DND-41 (cell line): ENCODE data around the gene HOXD9.

Experiments
- ATAC-seq: fragments of 200-7000 bp; cut with Tn5 transposase; 3 replicates; pipeline ENCODE4 v1.9.1; 2021; ENCODE audit warnings: low read depth; ENCODE audit not compliant: insufficient read depth
- DNase-seq: peaks from one replicate; pipeline ENCODE4 v3.0.0-alpha.2; 2020
- H2AFZ ChIP-seq: 2 replicates; pipeline ENCODE4 v1.6.0; 2012; ENCODE audit warnings: low read depth, low read length
- H3K27ac ChIP-seq: 2 replicates; pipeline ENCODE4 v1.5.1; 2012; ENCODE audit warnings: low read length, inconsistent platforms
- H3K27me3 ChIP-seq: fragments of 200-600 bp; sonication (generic); 2 replicates; pipeline ENCODE4 v1.6.0; 2012; ENCODE audit warnings: low read length, mild to moderate bottlenecking, inconsistent platforms; ENCODE audit not compliant: insufficient read depth, poor library complexity
- H3K36me3 ChIP-seq: 2 replicates; pipeline ENCODE4 v1.5.1; 2012; ENCODE audit warnings: low read length, inconsistent platforms; ENCODE audit not compliant: insufficient read depth
- H3K4me1 ChIP-seq: 2 replicates; pipeline ENCODE4 v1.5.1; 2012; ENCODE audit warnings: mild to moderate bottlenecking, low read length; ENCODE audit not compliant: insufficient read depth
- H3K4me2 ChIP-seq: 2 replicates; pipeline ENCODE4 v1.6.0; 2012; ENCODE audit warnings: mild to moderate bottlenecking, moderate library complexity, low read length, inconsistent platforms; ENCODE audit not compliant: insufficient read depth
- H3K4me3 ChIP-seq, 2 experiments: fragments of 200-600 bp in 1 of 2; shearing (Covaris generic) in 1 of 2; 2 replicates each; pipeline ENCODE4 v1.5.1; 2012 to 2016; ENCODE audit warnings: inconsistent platforms in 2 of 2, low read length in 2 of 2, mild to moderate bottlenecking in 2 of 2, low read depth in 1 of 2, moderate library complexity in 1 of 2
- H3K79me2 ChIP-seq: 2 replicates; pipeline ENCODE4 v1.6.0; 2012; ENCODE audit warnings: low read length, inconsistent platforms; ENCODE audit not compliant: insufficient read depth
- H3K9ac ChIP-seq: 2 replicates; pipeline ENCODE4 v1.6.0; 2012; ENCODE audit warnings: low read depth, mild to moderate bottlenecking, inconsistent platforms, low read length, moderate library complexity
- H3K9me3 ChIP-seq: 2 replicates; pipeline ENCODE4 v1.5.1; 2012; ENCODE audit warnings: low read length, moderate library complexity, mild to moderate bottlenecking, inconsistent platforms; ENCODE audit not compliant: insufficient read depth, severe bottlenecking
- H4K20me1 ChIP-seq: 2 replicates; pipeline ENCODE4 v1.6.0; 2012; ENCODE audit warnings: low read length; ENCODE audit not compliant: insufficient read depth
- EZH2 ChIP-seq: IDR thresholded peaks from 3 replicates; pipeline ENCODE4 v1.6.1; 2012; ENCODE audit warnings: borderline replicate concordance, low read depth, mild to moderate bottlenecking, moderate library complexity, low read length, inconsistent platforms; ENCODE audit not compliant: severe bottlenecking
- TF ChIP-seq, protein P1 (sequence below): IDR thresholded peaks from 2 replicates; pipeline ENCODE4 v1.5.1; 2012; ENCODE audit warnings: borderline replicate concordance, low read length, moderate library complexity, mild to moderate bottlenecking; ENCODE audit not compliant: poor library complexity, severe bottlenecking; ENCODE audit errors: extremely low read depth

HOXD9 gene

DNA sequence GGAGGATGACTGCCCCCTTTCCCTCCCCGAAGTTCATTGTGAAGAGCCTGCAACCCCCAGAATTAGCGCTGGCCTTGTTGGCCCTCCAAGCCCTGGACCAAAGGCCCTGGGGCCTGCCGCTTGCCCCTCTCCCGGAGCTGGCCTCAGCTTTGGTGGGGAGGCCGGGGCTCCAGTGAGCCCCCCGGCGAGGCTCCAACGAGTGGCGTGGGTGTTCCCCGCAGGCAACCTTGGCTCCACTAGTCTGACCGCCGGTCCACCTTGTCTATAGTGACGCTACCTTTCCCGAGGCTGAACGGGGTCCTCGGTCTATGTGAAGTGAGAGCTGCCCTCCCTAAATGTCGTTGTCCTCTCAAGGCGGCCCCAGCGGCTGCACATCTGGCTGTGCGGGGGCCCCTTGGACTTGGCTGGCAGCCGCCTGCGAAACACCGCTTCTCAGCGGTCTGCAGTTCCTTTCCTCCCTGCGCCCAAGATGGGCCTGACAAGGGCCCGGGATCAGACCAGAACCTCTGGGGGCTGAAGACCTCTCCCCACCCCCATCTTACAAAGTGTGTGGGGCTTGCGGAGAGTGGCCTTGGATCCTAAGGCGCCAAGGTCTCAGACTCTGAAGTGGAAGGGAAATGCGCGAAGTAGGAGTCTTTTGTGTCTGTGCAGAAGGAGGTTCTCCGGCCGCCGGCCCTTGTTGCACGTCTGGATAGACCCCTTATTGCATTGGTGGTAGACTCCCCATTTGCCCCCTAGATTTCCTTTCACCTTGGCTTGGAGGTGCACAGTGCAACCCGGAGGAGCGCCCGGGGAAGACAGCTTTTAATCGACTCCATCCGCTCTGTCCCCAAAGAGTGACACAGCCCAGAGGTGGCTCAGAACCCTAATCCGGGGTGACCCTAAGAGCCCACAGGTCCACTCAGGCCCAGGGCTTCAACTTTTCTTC lies 9.9 kb upstream of the HOXD9 start:
- Histone ChIP-seq H3K9ac (no peak overlapping the region), H3K4me3 (no peak overlapping the region), H3K4me2 (no peak overlapping the region), H3K79me2 (no peaks in the 10 kb centered on the region), H4K20me1 (no peaks in the 10 kb centered on the region), H3K4me1 (no peaks in the 10 kb centered on the region), H3K27me3 (no peaks in the 10 kb centered on the region), H2AFZ (no peak overlapping the region), H3K36me3 (no peaks in the 10 kb centered on the region), H3K27ac (no peak overlapping the region), H3K9me3 (no peaks in the 10 kb centered on the region)
- ATAC-seq, result no peak
- no peak for TF ChIP-seq EZH2
- TF ChIP-seq, protein P1, sequence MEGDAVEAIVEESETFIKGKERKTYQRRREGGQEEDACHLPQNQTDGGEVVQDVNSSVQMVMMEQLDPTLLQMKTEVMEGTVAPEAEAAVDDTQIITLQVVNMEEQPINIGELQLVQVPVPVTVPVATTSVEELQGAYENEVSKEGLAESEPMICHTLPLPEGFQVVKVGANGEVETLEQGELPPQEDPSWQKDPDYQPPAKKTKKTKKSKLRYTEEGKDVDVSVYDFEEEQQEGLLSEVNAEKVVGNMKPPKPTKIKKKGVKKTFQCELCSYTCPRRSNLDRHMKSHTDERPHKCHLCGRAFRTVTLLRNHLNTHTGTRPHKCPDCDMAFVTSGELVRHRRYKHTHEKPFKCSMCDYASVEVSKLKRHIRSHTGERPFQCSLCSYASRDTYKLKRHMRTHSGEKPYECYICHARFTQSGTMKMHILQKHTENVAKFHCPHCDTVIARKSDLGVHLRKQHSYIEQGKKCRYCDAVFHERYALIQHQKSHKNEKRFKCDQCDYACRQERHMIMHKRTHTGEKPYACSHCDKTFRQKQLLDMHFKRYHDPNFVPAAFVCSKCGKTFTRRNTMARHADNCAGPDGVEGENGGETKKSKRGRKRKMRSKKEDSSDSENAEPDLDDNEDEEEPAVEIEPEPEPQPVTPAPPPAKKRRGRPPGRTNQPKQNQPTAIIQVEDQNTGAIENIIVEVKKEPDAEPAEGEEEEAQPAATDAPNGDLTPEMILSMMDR, result no peak
- DNase-seq, result no peak

DNA sequence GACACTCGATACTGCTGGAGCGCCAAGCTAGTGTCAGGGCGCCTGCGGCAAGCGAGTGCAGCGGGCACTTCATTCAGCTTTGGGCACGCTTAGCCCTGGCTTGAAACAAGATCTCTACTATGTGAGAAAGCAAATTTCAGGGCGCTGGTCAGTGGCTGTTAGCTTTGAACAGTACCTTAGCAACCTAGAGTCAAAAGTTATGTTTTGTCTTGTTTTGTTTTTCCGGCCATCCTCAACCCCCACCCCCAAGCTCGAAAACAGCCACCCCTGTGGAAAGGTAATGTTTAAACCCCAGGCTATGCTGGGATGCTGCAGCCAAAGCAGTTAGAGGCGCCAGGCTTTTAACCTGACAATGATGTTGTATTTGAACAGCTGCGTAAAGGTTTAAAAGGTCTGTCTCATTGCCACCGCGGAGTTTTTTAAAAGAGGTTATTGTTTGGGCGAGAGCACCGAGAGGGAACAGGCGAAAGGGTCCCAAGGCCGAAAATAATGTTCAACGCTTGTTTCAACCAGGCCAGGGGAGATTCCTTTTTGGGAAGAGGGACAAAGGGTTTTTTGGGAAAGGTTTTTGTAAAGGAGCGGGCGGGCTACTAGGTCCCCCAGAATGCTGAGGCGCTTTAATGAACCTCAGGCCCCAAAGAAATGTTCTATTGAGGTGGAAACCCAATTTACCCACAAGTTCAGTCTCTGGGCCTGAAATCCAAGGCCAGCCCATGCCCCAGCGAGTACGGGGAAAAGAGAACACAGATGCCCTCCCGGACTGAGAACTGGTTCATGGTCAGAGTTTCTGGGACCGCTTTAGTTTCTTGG lies 8.2 kb upstream of the HOXD9 start:
- ATAC-seq (no peak), DNase-seq (no peak)
- no peak overlapping the region for H3K27ac ChIP-seq
- no peak overlapping the region for H3K4me2 ChIP-seq
- no peaks in the 10 kb centered on the region for H3K27me3 ChIP-seq
- H4K20me1 ChIP-seq, result no peaks in the 10 kb centered on the region
- no peak overlapping the region for H2AFZ ChIP-seq
- H3K79me2 ChIP-seq, result no peaks in the 10 kb centered on the region
- H3K4me3 ChIP-seq, result no peak overlapping the region
- no peaks in the 10 kb centered on the region for H3K36me3 ChIP-seq
- no peaks in the 10 kb centered on the region for H3K4me1 ChIP-seq
- no peak for TF ChIP-seq EZH2
- TF ChIP-seq, protein P1, result no peak
- H3K9me3 ChIP-seq, result no peaks in the 10 kb centered on the region
- no peak overlapping the region for H3K9ac ChIP-seq

DNA sequence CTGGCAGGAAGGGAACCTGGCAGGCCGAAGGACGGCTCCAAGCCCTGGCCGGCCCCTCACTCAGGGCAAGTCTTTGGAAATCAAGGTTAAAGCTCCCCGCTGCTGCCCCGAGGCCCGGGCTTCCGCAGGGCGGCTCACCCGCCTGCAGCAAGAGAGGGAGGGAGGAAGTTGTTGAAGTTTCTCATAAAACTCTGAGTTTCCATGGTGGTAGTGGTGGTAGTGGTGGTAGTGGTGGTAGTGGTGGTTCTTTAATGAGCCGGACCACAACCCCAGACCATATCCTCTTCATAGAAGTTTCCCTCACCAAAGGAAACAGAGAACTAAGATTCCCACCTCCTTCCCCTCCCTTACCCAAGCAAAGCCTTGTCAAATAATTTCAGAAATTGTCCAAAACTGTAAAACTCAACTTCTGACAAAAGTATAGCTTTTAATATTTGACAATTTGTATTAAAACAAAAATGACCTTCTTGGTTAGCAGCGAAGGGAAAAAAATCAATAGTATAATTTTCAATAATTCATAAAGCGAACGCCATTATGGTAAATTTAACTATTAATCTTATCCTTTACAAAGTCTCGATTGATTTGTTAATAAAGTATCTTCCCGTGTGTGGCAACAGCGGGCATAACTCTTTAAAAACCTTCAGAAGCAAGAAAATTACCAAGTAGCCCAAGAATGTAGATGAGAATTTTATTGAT lies 7.4 kb upstream of the HOXD9 start:
- H3K27me3 ChIP-seq, result no peaks in the 10 kb centered on the region

More for the DNA sequence above, 7.4 kb upstream of the HOXD9 start:
- Histone ChIP-seq H3K4me1 (no peaks in the 10 kb centered on the region), H3K27ac (no peak overlapping the region), H4K20me1 (no peaks in the 10 kb centered on the region), H2AFZ (no peak overlapping the region), H3K9ac (no peak overlapping the region), H3K9me3 (no peaks in the 10 kb centered on the region), H3K4me2 (no peak overlapping the region), H3K4me3 (no peak overlapping the region), H3K36me3 (no peaks in the 10 kb centered on the region), H3K79me2 (no peaks in the 10 kb centered on the region)
- ATAC-seq (no peak), DNase-seq (no peak)
- TF ChIP-seq EZH2, result no peak
- TF ChIP-seq, protein P1, result no peak
